Progenitor cell of endocrine pancreas (in vitro differentiated cells): Measurements from ENCODE around the gene DLX1. TPM values are rescaled to one million over a fixed set of nuclear protein-coding genes. Genes with fewer than 3 reads are reported as not detected.
"Not testable (repeated sequence)": the region's sequence is repeated elsewhere in the genome, so short reads cannot be mapped to it uniquely, and the experiment has no call there.

Source experiments
- DNase-seq: peaks from one replicate; pipeline ENCODE4 v3.0.0; 2021; ENCODE audit warnings: low spot score; ENCODE audit not compliant: unreplicated experiment
- H3K27ac Mint-ChIP-seq: 2 replicates; pipeline ENCODE4 v1.8.0; 2021; ENCODE audit warnings: mild to moderate bottlenecking, moderate library complexity, mixed read lengths
- H3K27me3 Mint-ChIP-seq: 2 replicates; pipeline ENCODE4 v1.8.0; 2021; ENCODE audit warnings: mixed read lengths
- H3K36me3 Mint-ChIP-seq: 2 replicates; pipeline ENCODE4 v1.8.0; 2022; ENCODE audit warnings: mixed read lengths; ENCODE audit not compliant: insufficient read depth
- H3K4me1 Mint-ChIP-seq: 2 replicates; pipeline ENCODE4 v1.8.0; 2021; ENCODE audit warnings: low read depth, mixed read lengths
- H3K4me3 Mint-ChIP-seq: 2 replicates; pipeline ENCODE4 v1.8.0; 2021; ENCODE audit warnings: low read depth, mild to moderate bottlenecking, moderate library complexity, mixed read lengths
- H3K9me3 Mint-ChIP-seq: 2 replicates; pipeline ENCODE4 v1.8.0; 2021; ENCODE audit warnings: low read depth, mixed read lengths
- total RNA-seq: library from RNA; stranded (reverse); gene quantifications from 2 replicates; pipeline ENCODE4 v1.2.1, GENCODE V29; 2021
- TF ChIP-seq, protein P1 (sequence below): fragments of 200-600 bp; sonication (generic); IDR thresholded peaks from one replicate; pipeline ENCODE4 v1.5.0; 2021; ENCODE audit warnings: antibody characterized with exemption, mild to moderate bottlenecking; ENCODE audit not compliant: unreplicated experiment

Gene DLX1
- total RNA-seq, 1 donor from 2014 or later = 1.7 TPM

DNA sequence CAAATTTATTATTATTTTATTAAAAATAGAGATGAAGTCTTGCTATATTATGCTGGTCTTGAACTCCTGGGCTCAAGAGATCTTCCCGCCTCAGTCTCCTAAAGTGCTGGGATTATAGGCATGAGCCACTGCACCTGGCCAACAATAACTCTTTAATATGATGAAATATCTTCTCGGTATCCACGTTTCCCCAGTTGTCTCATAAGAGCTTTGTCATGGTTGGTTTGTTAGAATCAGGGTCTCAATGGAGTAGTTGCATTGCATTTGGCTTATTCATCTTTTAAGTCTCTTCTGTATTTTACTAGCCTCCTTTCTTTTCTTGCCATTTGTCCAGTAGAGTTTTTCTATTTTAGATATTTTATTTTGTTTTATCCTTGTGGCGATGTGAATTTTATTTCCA, 50.1 kb downstream of the DLX1 start:
- peaks cover 8% of the 10 kb centered on the region for H3K27me3 Mint-ChIP-seq
- no peak for DNase-seq
- no peaks in the 10 kb centered on the region for H3K36me3 Mint-ChIP-seq
- no peak overlapping the region for H3K27ac Mint-ChIP-seq
- H3K4me3 Mint-ChIP-seq = no peak overlapping the region
- peaks cover 4% of the 10 kb centered on the region for H3K9me3 Mint-ChIP-seq
- TF ChIP-seq, protein P1, sequence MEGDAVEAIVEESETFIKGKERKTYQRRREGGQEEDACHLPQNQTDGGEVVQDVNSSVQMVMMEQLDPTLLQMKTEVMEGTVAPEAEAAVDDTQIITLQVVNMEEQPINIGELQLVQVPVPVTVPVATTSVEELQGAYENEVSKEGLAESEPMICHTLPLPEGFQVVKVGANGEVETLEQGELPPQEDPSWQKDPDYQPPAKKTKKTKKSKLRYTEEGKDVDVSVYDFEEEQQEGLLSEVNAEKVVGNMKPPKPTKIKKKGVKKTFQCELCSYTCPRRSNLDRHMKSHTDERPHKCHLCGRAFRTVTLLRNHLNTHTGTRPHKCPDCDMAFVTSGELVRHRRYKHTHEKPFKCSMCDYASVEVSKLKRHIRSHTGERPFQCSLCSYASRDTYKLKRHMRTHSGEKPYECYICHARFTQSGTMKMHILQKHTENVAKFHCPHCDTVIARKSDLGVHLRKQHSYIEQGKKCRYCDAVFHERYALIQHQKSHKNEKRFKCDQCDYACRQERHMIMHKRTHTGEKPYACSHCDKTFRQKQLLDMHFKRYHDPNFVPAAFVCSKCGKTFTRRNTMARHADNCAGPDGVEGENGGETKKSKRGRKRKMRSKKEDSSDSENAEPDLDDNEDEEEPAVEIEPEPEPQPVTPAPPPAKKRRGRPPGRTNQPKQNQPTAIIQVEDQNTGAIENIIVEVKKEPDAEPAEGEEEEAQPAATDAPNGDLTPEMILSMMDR = no peak
- no peaks in the 10 kb centered on the region for H3K4me1 Mint-ChIP-seq

GRCh38 chr2:172137109-172137508, 51.8 kb downstream of the DLX1 start:
- no peak overlapping the region for H3K4me3 Mint-ChIP-seq
- TF ChIP-seq, protein P1 = no peak
- no peaks in the 10 kb centered on the region for H3K36me3 Mint-ChIP-seq

DNA sequence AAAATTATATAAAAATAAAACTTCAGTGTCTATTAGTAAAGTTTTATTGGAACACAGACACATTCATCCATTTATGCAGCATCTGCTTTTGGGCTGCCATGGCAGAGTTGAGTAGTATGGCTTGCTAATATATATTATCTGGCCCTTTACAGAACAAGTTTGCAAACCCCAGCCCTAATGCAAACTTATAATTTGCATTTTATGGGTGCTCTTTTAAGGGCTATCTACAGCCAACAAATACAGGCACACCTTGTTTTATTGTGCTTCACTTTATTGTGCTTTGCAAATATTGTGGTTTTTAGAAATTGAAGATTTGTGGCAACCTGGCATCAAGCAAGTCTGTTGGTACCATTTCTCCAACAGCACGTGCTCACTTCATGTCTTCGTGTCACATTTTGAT, 52.6 kb downstream of the DLX1 start:
- peaks cover 3% of the 10 kb centered on the region for H3K27me3 Mint-ChIP-seq
- H3K4me3 Mint-ChIP-seq = no peak overlapping the region
- no peak for DNase-seq
- peaks cover 4% of the 10 kb centered on the region for H3K9me3 Mint-ChIP-seq
- H3K4me1 Mint-ChIP-seq = no peaks in the 10 kb centered on the region
- TF ChIP-seq, protein P1 = no peak
- no peaks in the 10 kb centered on the region for H3K36me3 Mint-ChIP-seq
- H3K27ac Mint-ChIP-seq = no peak overlapping the region

More at GRCh38 chr2:172137109-172137508, 51.8 kb downstream of the DLX1 start:
- Mint-ChIP-seq H3K9me3 (peaks cover 4% of the 10 kb centered on the region), H3K27me3 (peaks cover 7% of the 10 kb centered on the region), H3K4me1 (no peaks in the 10 kb centered on the region), H3K27ac (no peak overlapping the region)
- DNase-seq = no peak

DNA sequence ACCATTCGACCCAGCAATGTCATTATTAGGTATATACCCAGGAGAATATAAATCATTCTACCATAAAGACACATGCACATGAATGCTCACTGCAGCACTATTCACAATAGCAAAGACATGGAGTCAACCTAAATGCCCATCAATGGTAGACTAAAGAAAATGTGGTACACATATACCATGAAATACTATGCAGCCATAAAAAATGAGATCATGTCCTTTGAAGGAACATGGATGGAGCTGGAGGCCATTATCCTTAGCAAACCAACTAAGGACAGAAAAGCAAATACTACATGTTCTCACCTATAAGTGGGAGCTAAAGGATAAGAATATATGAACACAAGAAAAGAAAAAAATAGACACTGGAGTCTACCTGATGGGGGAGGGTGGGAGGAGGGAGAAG, 53.4 kb downstream of the DLX1 start:
- H3K27ac Mint-ChIP-seq, DNase-seq, H3K36me3 Mint-ChIP-seq, H3K9me3 Mint-ChIP-seq, H3K27me3 Mint-ChIP-seq, H3K4me1 Mint-ChIP-seq, H3K4me3 Mint-ChIP-seq: not testable (repeated sequence)

Other genes starting within 250 kb of the DLX1 start
- 8.6 and 13.9 TPM in 2 replicates for gene SLC25A12, start 191.3 kb upstream of the DLX1 start, total RNA-seq
- 40.5 and 41.2 TPM in 2 replicates for gene HAT1, start 163.0 kb upstream of the DLX1 start, total RNA-seq
- gene METAP1D, start 85.6 kb upstream of the DLX1 start, total RNA-seq = 8.3 and 9.8 TPM in 2 replicates
- gene DLX2, start 17.4 kb downstream of the DLX1 start, total RNA-seq = 1.7 and 3.4 TPM in 2 replicates